ENCODE measurements around the gene CAMK4. TPM values are rescaled to one million over a fixed set of nuclear protein-coding genes. Genes with fewer than 3 reads are reported as not detected.

CAMK4 gene
- total RNA-seq, 4 donors from 2014 or later, result 0.16 to 5.0 (median 4.4) TPM

- H3K4me3 ChIP-seq, result no peak overlapping the region
- no peaks in the 10 kb centered on the region for H3K36me3 ChIP-seq
- no peak for ATAC-seq
- no peak overlapping the region for H3K27ac ChIP-seq
- no peak for TF ChIP-seq POLR2AphosphoS5 (IDR thresholded peaks at IDR 0.05)
- no peak for TF ChIP-seq CTCF (IDR thresholded peaks at IDR 0.05)
- TF ChIP-seq EP300 (IDR thresholded peaks at IDR 0.05), result no peak
- TF ChIP-seq POLR2A (IDR thresholded peaks at IDR 0.05), result no peak
- no peaks in the 10 kb centered on the region for H3K4me1 ChIP-seq
- WGBS, 2 donors (ENCODE audit: low coverage in 1 of 2), result 88% methylated on average over 1 of the region's 2 CpGs; no CpG with 5 or more reads in 1 of the 2 donors
- H3K9me3 ChIP-seq, result no peaks in the 10 kb centered on the region
- no peaks in the 10 kb centered on the region for H3K27me3 ChIP-seq
Measured at GRCh38 chr5:111214052-111214742, 10.0 kb upstream of the CAMK4 start.

GRCh38 chr5:111215971-111216370 is 8.2 kb upstream of the CAMK4 start:
- Histone ChIP-seq H3K27ac (no peak overlapping the region), H3K27me3 (no peaks in the 10 kb centered on the region), H3K4me3 (no peak overlapping the region), H3K9me3 (no peaks in the 10 kb centered on the region), H3K36me3 (no peaks in the 10 kb centered on the region), H3K4me1 (no peaks in the 10 kb centered on the region)
- WGBS, 2 donors (ENCODE audit: low coverage in 1 of 2), result 80 to 100% methylated on average over 2 of the region's 2 CpGs
- ATAC-seq, result no peak
- TF ChIP-seq POLR2A (IDR thresholded peaks at IDR 0.05) (no peak), EP300 (IDR thresholded peaks at IDR 0.05) (no peak), CTCF (IDR thresholded peaks at IDR 0.05) (no peak), POLR2AphosphoS5 (IDR thresholded peaks at IDR 0.05) (no peak)

- no peak overlapping the region for H3K27ac ChIP-seq
- H3K4me1 ChIP-seq, result peaks cover 0 to 21% (median 0%) of the 10 kb centered on the region in 3 donors
- H3K9me3 ChIP-seq, result no peaks in the 10 kb centered on the region
- H3K4me3 ChIP-seq, result no peak overlapping the region
- TF ChIP-seq CTCF (IDR thresholded peaks at IDR 0.05), result no peak
- ATAC-seq, result no peak
- 89 to 91% methylated on average over 1 of the region's 1 CpG for WGBS, 2 donors (ENCODE audit: low coverage in 1 of 2)
- no peaks in the 10 kb centered on the region for H3K36me3 ChIP-seq
- no peaks in the 10 kb centered on the region for H3K27me3 ChIP-seq
Measured at GRCh38 chr5:111221139-111221538, 3.0 kb upstream of the CAMK4 start.

- WGBS, 2 donors (ENCODE audit: low coverage in 1 of 2), result 58 to 59% methylated on average over 4 to 7 of the region's 8 CpGs
- H3K27me3 ChIP-seq, result peaks cover 11% of the 10 kb centered on the region
- H3K36me3 ChIP-seq, result no peaks in the 10 kb centered on the region
- H3K9me3 ChIP-seq, result no peaks in the 10 kb centered on the region
- H3K4me1 ChIP-seq, result peaks cover 0 to 21% (median 0%) of the 10 kb centered on the region in 3 donors
- peak overlapping the region in 3 of 4 donors; percentile 56 to 70 (median 64) for H3K27ac ChIP-seq
- TF ChIP-seq EP300 (IDR thresholded peaks at IDR 0.05), result no peak
- TF ChIP-seq POLR2A (IDR thresholded peaks at IDR 0.05), result no peak
- no peak for TF ChIP-seq POLR2AphosphoS5 (IDR thresholded peaks at IDR 0.05)
- TF ChIP-seq CTCF (IDR thresholded peaks at IDR 0.05), result no peak
- peak overlapping the region in 1 of 2 donors; percentile 54 for H3K4me3 ChIP-seq
- no peak for ATAC-seq
Measured at GRCh38 chr5:111223101-111223786, 940 bp upstream of the CAMK4 start.

Data from gastroesophageal sphincter (tissue), 4 donors.